ENCODE measurements around the gene SHMT2.

GRCh38 chr12:57248934-57249742 is 19.6 kb downstream of the SHMT2 start:
- no peak for TF ChIP-seq CTCF (IDR thresholded peaks at IDR 0.05)
- TF ChIP-seq POLR2AphosphoS5 (IDR thresholded peaks at IDR 0.05; ENCODE audit: low read depth, low read length): no peak
- TF ChIP-seq REST (IDR thresholded peaks at IDR 0.05; ENCODE audit: insufficient read depth in 1 of 2, low read depth in 2 of 2, low read length in 1 of 2): no peak

Measured in Panc1 (cell line).